Right kidney (tissue), 1 donor: ENCODE results near the gene HACE1.
A peak's percentile ranks its signal among the peaks of the same experiment; 100 is the strongest.

Experiments
- DNase-seq: peaks from one replicate; pipeline ENCODE4 v3.0.0-alpha.2; 2016

The HACE1 gene

GRCh38 chr6:104736545-104736944 lies 123.2 kb downstream of the HACE1 start:
- DNase-seq, result no peak

GRCh38 chr6:104730450-104730849 lies 129.3 kb downstream of the HACE1 start:
- no peak for DNase-seq

GRCh38 chr6:104729433-104729832 lies 130.3 kb downstream of the HACE1 start:
- no peak for DNase-seq

- no peak for DNase-seq
These were observed 131.3 kb downstream of the HACE1 start for GRCh38 chr6:104728448-104728847.

- no peak for DNase-seq
These were observed 141.0 kb downstream of the HACE1 start for GRCh38 chr6:104718672-104719071.

- DNase-seq, result no peak
These were observed 142.9 kb downstream of the HACE1 start for GRCh38 chr6:104716858-104717257.

GRCh38 chr6:104714796-104715195 lies 144.9 kb downstream of the HACE1 start:
- no peak for DNase-seq

GRCh38 chr6:104713982-104714381 lies 145.7 kb downstream of the HACE1 start:
- no peak for DNase-seq

- DNase-seq, result no peak
These were observed 148.3 kb downstream of the HACE1 start for GRCh38 chr6:104711371-104711770.

GRCh38 chr6:104710543-104711335 lies 149.0 kb downstream of the HACE1 start:
- no peak for DNase-seq

- no peak for DNase-seq
These were observed 153.7 kb downstream of the HACE1 start for GRCh38 chr6:104705916-104706442.

GRCh38 chr6:104705095-104705707 lies 154.5 kb downstream of the HACE1 start:
- no peak for DNase-seq

- DNase-seq, result no peak
These were observed 155.5 kb downstream of the HACE1 start for GRCh38 chr6:104704191-104704590.

- no peak for DNase-seq
These were observed 157.4 kb downstream of the HACE1 start for GRCh38 chr6:104702126-104702841.

- DNase-seq, result peak; percentile 28
These were observed 159.1 kb downstream of the HACE1 start for GRCh38 chr6:104700371-104701185.

GRCh38 chr6:104699593-104700329 lies 160.0 kb downstream of the HACE1 start:
- no peak for DNase-seq

- no peak for DNase-seq
These were observed 160.7 kb downstream of the HACE1 start for GRCh38 chr6:104698979-104699378.

GRCh38 chr6:104692008-104692407 lies 167.7 kb downstream of the HACE1 start:
- no peak for DNase-seq

GRCh38 chr6:104689551-104690205 lies 170.0 kb downstream of the HACE1 start:
- DNase-seq, result no peak

- no peak for DNase-seq
These were observed 171.3 kb downstream of the HACE1 start for GRCh38 chr6:104688283-104688969.
